Esophagus (tissue), 2 donors: ENCODE results near the gene CCDC8. TPM values are rescaled to one million over a fixed set of nuclear protein-coding genes. Genes with fewer than 3 reads are reported as not detected.
A peak's percentile ranks its signal among the peaks of the same experiment; 100 is the strongest.

Experiments
- H3K27ac ChIP-seq, 2 donors: one replicate each; pipeline ENCODE4 v1.5.1; 2013; ENCODE audit warnings: low read depth in 2 of 2, mild to moderate bottlenecking in 2 of 2, inconsistent platforms in 1 of 2, low read length in 1 of 2, moderate library complexity in 1 of 2
- H3K27me3 ChIP-seq, 2 donors: one replicate each; pipeline ENCODE4 v1.6.1; 2013; ENCODE audit warnings: low read length in 2 of 2, control low read depth in 1 of 2, mild to moderate bottlenecking in 1 of 2; ENCODE audit not compliant: insufficient read depth in 2 of 2, control insufficient read depth in 1 of 2
- H3K36me3 ChIP-seq, 2 donors: one replicate each; pipeline ENCODE4 v1.6.1; 2013; ENCODE audit warnings: low read length in 1 of 2; ENCODE audit not compliant: control insufficient read depth in 2 of 2, insufficient read depth in 2 of 2
- H3K4me1 ChIP-seq, 2 donors: one replicate each; pipeline ENCODE4 v1.6.1; 2013; ENCODE audit warnings: low read length in 1 of 2; ENCODE audit not compliant: control insufficient read depth in 2 of 2, insufficient read depth in 2 of 2
- H3K4me3 ChIP-seq, 2 donors: one replicate each; pipeline ENCODE4 v1.5.1; 2013; ENCODE audit warnings: low read length in 2 of 2, mild to moderate bottlenecking in 2 of 2, low read depth in 1 of 2, moderate library complexity in 1 of 2
- H3K9me3 ChIP-seq, 2 donors: one replicate each; pipeline ENCODE4 v1.6.1; 2013; ENCODE audit warnings: mild to moderate bottlenecking in 2 of 2, low read depth in 1 of 2, low read length in 1 of 2, moderate library complexity in 1 of 2; ENCODE audit not compliant: control insufficient read depth in 2 of 2, insufficient read depth in 1 of 2
- WGBS, 2 donors: extraction: QIAGEN DNeasy Blood & Tissue Kit; methylation state at CpG; one replicate each; pipeline ENCODE4 v1.1.7; 2013; 5-methylcytosine and 5-hydroxymethylcytosine counted together
- polyA plus RNA-seq, 2 donors: library from polyadenylated mRNA; stranded (reverse); fragments of 200-250 nt; gene quantifications; one replicate each; pipeline ENCODE4 v1.2.3, GENCODE V29; 2013
- donor health status: healthy with polysubstance abuse.
- donor health status: Bipolar disorder and iron deficiency.

Gene CCDC8
- polyA plus RNA-seq, 2 donors: 0.28 to 0.31 TPM

- WGBS, 2 donors: 42 to 45% methylated on average over 4 of the region's 4 CpGs
- peaks cover 0 to 30% of the 10 kb centered on the region in 2 donors for H3K36me3 ChIP-seq
Observed at GRCh38 chr19:46392837-46393236, 20.5 kb downstream of the CCDC8 start.

GRCh38 chr19:46392252-46392801 lies 21.0 kb downstream of the CCDC8 start:
- Histone ChIP-seq H3K9me3 (no peaks in the 10 kb centered on the region), H3K27ac (peak overlapping the region in 1 of 2 donors; percentile 24), H3K4me3 (no peak overlapping the region), H3K4me1 (no peaks in the 10 kb centered on the region), H3K36me3 (peaks cover 0 to 35% of the 10 kb centered on the region in 2 donors), H3K27me3 (no peaks in the 10 kb centered on the region)
- 53 to 58% methylated on average over 21 of the region's 21 CpGs for WGBS, 2 donors

More at GRCh38 chr19:46392837-46393236, 20.5 kb downstream of the CCDC8 start:
- Histone ChIP-seq H3K27ac (no peak overlapping the region), H3K4me1 (no peaks in the 10 kb centered on the region), H3K9me3 (no peaks in the 10 kb centered on the region), H3K4me3 (no peak overlapping the region), H3K27me3 (no peaks in the 10 kb centered on the region)

GRCh38 chr19:46391296-46392251 lies 21.8 kb downstream of the CCDC8 start:
- no peaks in the 10 kb centered on the region for H3K4me1 ChIP-seq
- peaks cover 0 to 42% of the 10 kb centered on the region in 2 donors for H3K36me3 ChIP-seq
- H3K4me3 ChIP-seq: no peak overlapping the region
- peak overlapping the region in 1 of 2 donors; percentile 24 for H3K27ac ChIP-seq
- no peaks in the 10 kb centered on the region for H3K9me3 ChIP-seq
- H3K27me3 ChIP-seq: no peaks in the 10 kb centered on the region
- 87 to 89% methylated on average over 33 of the region's 33 CpGs for WGBS, 2 donors

GRCh38 chr19:46390866-46391265 lies 22.5 kb downstream of the CCDC8 start:
- Histone ChIP-seq H3K27ac (no peak overlapping the region), H3K27me3 (no peaks in the 10 kb centered on the region), H3K36me3 (peaks cover 0 to 43% of the 10 kb centered on the region in 2 donors), H3K4me1 (no peaks in the 10 kb centered on the region), H3K4me3 (no peak overlapping the region), H3K9me3 (no peaks in the 10 kb centered on the region)
- 89 to 92% methylated on average over 17 to 18 of the region's 18 CpGs for WGBS, 2 donors

GRCh38 chr19:46390121-46390858 lies 23.1 kb downstream of the CCDC8 start:
- no peaks in the 10 kb centered on the region for H3K9me3 ChIP-seq
- no peak overlapping the region for H3K4me3 ChIP-seq
- no peak overlapping the region for H3K27ac ChIP-seq
- no peaks in the 10 kb centered on the region for H3K27me3 ChIP-seq
- 93% methylated on average over 13 to 16 of the region's 16 CpGs for WGBS, 2 donors
- H3K4me1 ChIP-seq: no peaks in the 10 kb centered on the region
- H3K36me3 ChIP-seq: peaks cover 0 to 43% of the 10 kb centered on the region in 2 donors

GRCh38 chr19:46388311-46389095 lies 24.9 kb downstream of the CCDC8 start:
- WGBS, 2 donors: 90 to 94% methylated on average over 25 of the region's 25 CpGs
- no peaks in the 10 kb centered on the region for H3K9me3 ChIP-seq

GRCh38 chr19:46387713-46388130 lies 25.6 kb downstream of the CCDC8 start:
- Histone ChIP-seq H3K9me3 (no peaks in the 10 kb centered on the region), H3K36me3 (peaks cover 2 to 56% of the 10 kb centered on the region in 2 donors), H3K27me3 (no peaks in the 10 kb centered on the region), H3K4me1 (no peaks in the 10 kb centered on the region), H3K4me3 (no peak overlapping the region), H3K27ac (no peak overlapping the region)
- WGBS, 2 donors: 95 to 99% methylated on average over 10 of the region's 10 CpGs

More at GRCh38 chr19:46388311-46389095, 24.9 kb downstream of the CCDC8 start:
- no peak overlapping the region for H3K27ac ChIP-seq
- peaks cover 2 to 56% of the 10 kb centered on the region in 2 donors for H3K36me3 ChIP-seq
- H3K4me1 ChIP-seq: no peaks in the 10 kb centered on the region
- no peak overlapping the region for H3K4me3 ChIP-seq
- H3K27me3 ChIP-seq: no peaks in the 10 kb centered on the region

- WGBS, 2 donors: 95 to 96% methylated on average over 30 of the region's 30 CpGs
- no peaks in the 10 kb centered on the region for H3K9me3 ChIP-seq
- no peaks in the 10 kb centered on the region for H3K4me1 ChIP-seq
- H3K27me3 ChIP-seq: no peaks in the 10 kb centered on the region
- no peak overlapping the region for H3K27ac ChIP-seq
- H3K36me3 ChIP-seq: peaks cover 2 to 56% of the 10 kb centered on the region in 2 donors
- H3K4me3 ChIP-seq: no peak overlapping the region
Observed at GRCh38 chr19:46386996-46387712, 26.2 kb downstream of the CCDC8 start.
